ENCODE results near the gene RAPGEF4. TPM values are rescaled to one million over a fixed set of nuclear protein-coding genes. Genes with fewer than 3 reads are reported as not detected.

RAPGEF4 gene
- total RNA-seq, 1 experiment from 2014 or later = not detected

GRCh38 chr2:172704072-172704936 lies 31.3 kb upstream of the RAPGEF4 start:
- CTCF ChIA-PET = interaction anchor here (0.6 to 2.1 kb wide), 11 partner anchors 9 to 357 kb away, joined by 3 to 6 read pairs (median 4); no protein-coding TSS in a partner anchor
- Mint-ChIP-seq H3K4me3 (ENCODE audit: unreplicated experiment) (no peak overlapping the region), H3K27me3 (ENCODE audit: insufficient read depth, unreplicated experiment) (no peaks in the 10 kb centered on the region), H3K4me1 (ENCODE audit: insufficient read depth, unreplicated experiment) (peaks cover 7% of the 10 kb centered on the region), H3K9me3 (ENCODE audit: unreplicated experiment) (no peaks in the 10 kb centered on the region), H3K36me3 (ENCODE audit: insufficient read depth, unreplicated experiment) (no peaks in the 10 kb centered on the region), H3K27ac (ENCODE audit: low read depth, unreplicated experiment) (peak overlapping the region; percentile 29)
- DNase-seq (ENCODE audit: unreplicated experiment) = peak; percentile 60
- TF ChIP-seq CTCF (IDR thresholded peaks at IDR 0.05; ENCODE audit: unreplicated experiment) = peak; percentile 38
- POLR2A ChIA-PET = no interaction called here
- BruUV-seq (replicated peaks) = no TSS peak
- intact Hi-C loops (cut with micrococcal nuclease) = no loop called here

DNA sequence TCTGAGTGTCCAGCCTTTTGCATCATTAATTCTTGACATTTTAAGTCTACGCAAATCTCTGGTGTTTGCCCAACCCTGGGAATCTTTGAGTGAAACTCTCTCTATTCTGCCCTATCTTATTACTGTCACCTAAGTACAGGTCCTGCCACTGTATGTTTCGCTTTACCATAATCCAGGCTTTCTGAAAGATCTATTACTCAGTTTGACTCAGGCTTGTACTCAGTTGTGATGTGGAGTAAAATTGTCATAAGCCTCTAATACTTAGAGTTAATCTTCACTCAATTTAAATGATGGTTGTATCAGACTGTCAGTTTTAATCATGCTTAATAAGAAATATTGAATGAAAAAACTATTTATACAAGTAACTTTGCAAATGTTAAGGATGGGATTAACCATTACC lies 30.3 kb upstream of the RAPGEF4 start:
- intact Hi-C loops (cut with micrococcal nuclease) = no loop called here
- no peak overlapping the region for H3K4me3 Mint-ChIP-seq (ENCODE audit: unreplicated experiment)
- H3K9me3 Mint-ChIP-seq (ENCODE audit: unreplicated experiment) = no peaks in the 10 kb centered on the region
- H3K27ac Mint-ChIP-seq (ENCODE audit: low read depth, unreplicated experiment) = no peak overlapping the region
- H3K36me3 Mint-ChIP-seq (ENCODE audit: insufficient read depth, unreplicated experiment) = no peaks in the 10 kb centered on the region
- ChIA-PET CTCF (interaction anchor here (0.8 to 2.1 kb wide), 8 partner anchors 8 to 117 kb away, joined by 3 to 6 read pairs (median 4); no protein-coding TSS in a partner anchor), POLR2A (no interaction called here)
- TF ChIP-seq CTCF (IDR thresholded peaks at IDR 0.05; ENCODE audit: unreplicated experiment) = no peak
- no peaks in the 10 kb centered on the region for H3K27me3 Mint-ChIP-seq (ENCODE audit: insufficient read depth, unreplicated experiment)
- no TSS peak for BruUV-seq (replicated peaks)
- no peak for DNase-seq (ENCODE audit: unreplicated experiment)
- H3K4me1 Mint-ChIP-seq (ENCODE audit: insufficient read depth, unreplicated experiment) = peaks cover 7% of the 10 kb centered on the region

GRCh38 chr2:172708247-172708646 lies 27.4 kb upstream of the RAPGEF4 start:
- peaks cover 8% of the 10 kb centered on the region for H3K4me1 Mint-ChIP-seq (ENCODE audit: insufficient read depth, unreplicated experiment)
- ChIA-PET POLR2A (interaction anchor here (0.7 kb wide), 1 partner anchor 206 kb away, joined by 3 read pairs; no protein-coding TSS in a partner anchor), CTCF (interaction anchor here (7.2 kb wide), 1 partner anchor 116 kb away, joined by 172 read pairs; no protein-coding TSS in a partner anchor)
- no peaks in the 10 kb centered on the region for H3K27me3 Mint-ChIP-seq (ENCODE audit: insufficient read depth, unreplicated experiment)
- no TSS peak for BruUV-seq (replicated peaks)
- no peak for TF ChIP-seq CTCF (IDR thresholded peaks at IDR 0.05; ENCODE audit: unreplicated experiment)
- H3K4me3 Mint-ChIP-seq (ENCODE audit: unreplicated experiment) = no peak overlapping the region
- H3K36me3 Mint-ChIP-seq (ENCODE audit: insufficient read depth, unreplicated experiment) = no peaks in the 10 kb centered on the region
- H3K9me3 Mint-ChIP-seq (ENCODE audit: unreplicated experiment) = no peaks in the 10 kb centered on the region
- no peak overlapping the region for H3K27ac Mint-ChIP-seq (ENCODE audit: low read depth, unreplicated experiment)
- DNase-seq (ENCODE audit: unreplicated experiment) = no peak
- intact Hi-C loops (cut with micrococcal nuclease) = no loop called here

GRCh38 chr2:172709566-172710291 lies 25.9 kb upstream of the RAPGEF4 start:
- ChIA-PET CTCF (interaction anchor here (0.6 to 7.2 kb wide), 14 partner anchors 13 to 1225 kb away, joined by 3 to 172 read pairs (median 4); no protein-coding TSS in a partner anchor), POLR2A (interaction anchor here (0.6 to 2.0 kb wide), 3 partner anchors 16 to 120 kb away, joined by 3 to 5 read pairs (median 5); no protein-coding TSS in a partner anchor)
- intact Hi-C loops (cut with micrococcal nuclease) = loop anchor here (1.0 to 10.0 kb wide), 5 partner anchors 116 to 1135 kb away; no protein-coding TSS in a partner anchor
- DNase-seq (ENCODE audit: unreplicated experiment) = no peak
- Mint-ChIP-seq H3K4me3 (ENCODE audit: unreplicated experiment) (no peak overlapping the region), H3K4me1 (ENCODE audit: insufficient read depth, unreplicated experiment) (peaks cover 8% of the 10 kb centered on the region), H3K27me3 (ENCODE audit: insufficient read depth, unreplicated experiment) (no peaks in the 10 kb centered on the region), H3K9me3 (ENCODE audit: unreplicated experiment) (no peaks in the 10 kb centered on the region), H3K27ac (ENCODE audit: low read depth, unreplicated experiment) (no peak overlapping the region), H3K36me3 (ENCODE audit: insufficient read depth, unreplicated experiment) (no peaks in the 10 kb centered on the region)
- BruUV-seq (replicated peaks) = no TSS peak
- no peak for TF ChIP-seq CTCF (IDR thresholded peaks at IDR 0.05; ENCODE audit: unreplicated experiment)

Data from MCF 10A (cell line).